ENCODE results near the gene TBPL1. TPM values are rescaled to one million over a fixed set of nuclear protein-coding genes. Genes with fewer than 3 reads are reported as not detected.

The TBPL1 gene
- total and polyA plus RNA-seq, 10 of the 15 experiments (the other 5 are each of a cell fraction or from before 2014, with no cell fraction given), result 34.6 to 71.2 (median 43.0) TPM

- TF ChIP-seq ZNF687 (IDR thresholded peaks at IDR 0.05) (no peak), CREM (IDR thresholded peaks at IDR 0.05; ENCODE audit: low read depth) (no peak)
These were observed 4.6 kb upstream of the TBPL1 start (continued) for GRCh38 chr6:133948472-133948871.

- 97% methylated on average over 4 of the region's 4 CpGs for WGBS (ENCODE audit: insufficient coverage, insufficient replicate concordance, low lambda C conversion rate, missing lambda C conversion rate)
- TF ChIP-seq RELA (IDR thresholded peaks at IDR 0.05; ENCODE audit: borderline replicate concordance, partially characterized antibody) (no peak), TCF3 (IDR thresholded peaks at IDR 0.05; ENCODE audit: borderline replicate concordance, insufficient read depth, low read depth, low read length) (no peak), POLR2AphosphoS2 (IDR thresholded peaks at IDR 0.05; ENCODE audit: low read depth, low read length) (no peak), KLF5 (IDR thresholded peaks at IDR 0.05; ENCODE audit: partially characterized antibody) (no peak), CEBPZ (IDR thresholded peaks at IDR 0.05; ENCODE audit: low read depth, low read length) (no peak), ZBTB4 (CRISPR knock-in tag; IDR thresholded peaks at IDR 0.05) (no peak), ZNF384 (IDR thresholded peaks at IDR 0.05; ENCODE audit: borderline replicate concordance, low read depth, low read length) (no peak), USF2 (IDR thresholded peaks at IDR 0.05; ENCODE audit: borderline replicate concordance, low read depth, low read length) (no peak)
These were observed 1.8 kb upstream of the TBPL1 start for GRCh38 chr6:133951227-133951626.

More at GRCh38 chr6:133951227-133951626, 1.8 kb upstream of the TBPL1 start:
- peaks cover 6% of the 10 kb centered on the region; the same call in 1 of the 2 replicates for H3K4me1 ChIP-seq (ENCODE audit: control insufficient read depth, insufficient read depth, low read length)
- H3K4me2 ChIP-seq (ENCODE audit: control insufficient read depth, insufficient read depth), result peak overlapping the region; percentile 82
- H3K36me3 ChIP-seq (ENCODE audit: control insufficient read depth in 2 of 2, insufficient read depth in 2 of 2, low read length in 1 of 2), result no peaks in the 10 kb centered on the region
- POLR2A ChIA-PET, result interaction anchor here (0.6 kb wide), 1 partner anchor 22 kb away, joined by 3 read pairs; no protein-coding TSS in a partner anchor
- DNase-seq (ENCODE audit: low read depth, low spot score), result no peak
- H3K79me2 ChIP-seq (ENCODE audit: control insufficient read depth, insufficient read depth, low read length), result peaks cover 32% of the 10 kb centered on the region
- H3K4me3 ChIP-seq, result peak overlapping the region; percentile 88
- no peak for FAIRE-seq
- RAD21 ChIA-PET (ENCODE audit: unreplicated experiment), result no interaction called here
- no peak for ATAC-seq
- H2AFZ ChIP-seq (ENCODE audit: control insufficient read depth, low read depth, low read length), result peak overlapping the region; percentile 86
- CTCF ChIA-PET, result interaction anchor here (0.7 to 2.0 kb wide), 4 partner anchors 22 to 146 kb away, joined by 3 to 6 read pairs (median 4); no protein-coding TSS in a partner anchor
- H3K27me3 ChIP-seq (replicated peaks in 1 of 2; ENCODE audit: control insufficient read depth in 2 of 2, insufficient read depth in 2 of 2, low read length in 1 of 2), result no peaks in the 10 kb centered on the region
- in situ Hi-C loops (cut with MboI) (loop anchor here (25.0 kb wide), 1 partner anchor 1486 kb away; no protein-coding TSS in a partner anchor), intact Hi-C loops (cut with micrococcal nuclease; ENCODE audit: unreplicated experiment) (loop anchor here (10.0 kb wide), 3 partner anchors 424 to 1436 kb away; partner anchors contain the start of gene STX7)
- SMC1A ChIA-PET (ENCODE audit: uncharacterized antibody, unreplicated experiment), result no interaction called here
- H3K27ac ChIP-seq (ENCODE audit: control insufficient read depth, insufficient read depth), result no peak overlapping the region; the same call in 1 of the 2 replicates
- H3K9me3 ChIP-seq (replicated peaks; ENCODE audit: control insufficient read depth, insufficient read depth, low read length), result no peaks in the 10 kb centered on the region
- no TSS peak for BruUV-seq (replicated peaks)
- H4K20me1 ChIP-seq (ENCODE audit: control insufficient read depth, insufficient read depth), result no peaks in the 10 kb centered on the region
- peak overlapping the region; percentile 80; the same call in 1 of the 2 replicates for H3K9ac ChIP-seq (ENCODE audit: control insufficient read depth, insufficient read depth, low read length)
